GM12891 (cell line): Measurements from ENCODE around the gene NDFIP2.
"Not testable (repeated sequence)": the region's sequence is repeated elsewhere in the genome, so short reads cannot be mapped to it uniquely, and the experiment has no call there.

Experiments used
- POLR2A ChIP-seq: IDR thresholded peaks from 2 replicates; pipeline ENCODE4 v1.6.1; 2011; ENCODE audit warnings: low read depth, low read length, control low read depth
- POLR2AphosphoS5 ChIP-seq: IDR thresholded peaks from 2 replicates; pipeline ENCODE4 v1.6.1; 2011; ENCODE audit warnings: low read depth, low read length, control low read depth
- POU2F2 ChIP-seq: IDR thresholded peaks from 2 replicates; pipeline ENCODE4 v1.6.1; 2011; ENCODE audit warnings: low read depth, mild to moderate bottlenecking, control low read depth, low read length, moderate library complexity
- SPI1 ChIP-seq: IDR thresholded peaks from 2 replicates; pipeline ENCODE4 v1.6.1; 2011; ENCODE audit warnings: low read depth, low read length, control low read depth
- TAF1 ChIP-seq: IDR thresholded peaks from 2 replicates; pipeline ENCODE4 v1.6.1; 2011; ENCODE audit warnings: low read depth, low read length, control low read depth

DNA sequence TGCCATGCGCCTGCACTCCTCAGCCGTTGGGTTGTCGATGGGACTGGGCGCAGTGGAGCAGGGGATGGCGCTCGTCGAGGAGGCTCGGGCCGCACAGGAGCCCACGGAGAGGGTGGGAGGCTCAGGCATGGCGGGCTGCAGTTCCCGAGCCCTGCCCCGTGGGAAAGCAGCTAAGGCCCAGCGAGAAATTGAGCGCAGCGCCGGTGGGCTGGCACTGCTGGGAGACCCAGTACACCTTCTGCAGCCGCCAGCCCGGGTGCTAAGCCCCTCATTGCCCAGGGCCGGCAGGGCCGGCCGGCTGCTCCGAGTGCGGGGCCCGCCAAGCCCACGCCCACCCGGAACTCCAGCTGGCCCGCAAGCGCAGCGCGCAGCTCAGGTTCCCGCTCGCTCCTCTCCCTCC lies 119.2 kb downstream of the NDFIP2 start:
- TF ChIP-seq POLR2AphosphoS5, POLR2A, POU2F2, TAF1, SPI1: not testable (repeated sequence)
